SK-N-SH (cell line): ENCODE data around the gene TIMM21. TPM values are rescaled to one million over a fixed set of nuclear protein-coding genes. Genes with fewer than 3 reads are reported as not detected.

ENCODE experiments used
- CTCF ChIA-PET: fragments of 300-600, 350-600 bp; formaldehyde crosslinking; extraction: SDS; loops from one replicate; lab custom pipeline; 2021; lab: Yijun Ruan, JAX
- POLR2A ChIA-PET: fragments of 350-600 bp; sonication (Branson Sonifier 250); formaldehyde crosslinking; extraction: SDS; loops from one replicate; lab custom pipeline; 2020; ENCODE audit warnings: antibody characterized with exemption, inconsistent platforms; lab: Yijun Ruan, JAX
- DNase-seq: peaks from one replicate; pipeline ENCODE4 v3.0.0; 2012
- H2AFZ ChIP-seq: fragments of 200-600 bp; sonication (generic); 2 replicates; pipeline ENCODE4 v1.8.1; 2016; ENCODE audit warnings: antibody characterized with exemption, mild to moderate bottlenecking, low read depth
- H3F3A ChIP-seq: fragments of 200-600 bp; sonication (generic); replicated peaks from 2 replicates; pipeline ENCODE3; 2016; ENCODE audit warnings: antibody characterized with exemption, mild to moderate bottlenecking; ENCODE audit not compliant: insufficient read depth
- H3K27ac ChIP-seq, 2 experiments: fragments of 200-500 bp in 1 of 2; fragments of 200-600 bp in 1 of 2; sonication (Bioruptor generic) in 1 of 2; sonication (generic), shearing (Covaris generic) in 1 of 2; 2 replicates each; pipeline versions ENCODE4 v1.5.1 to v1.6.1; 2014 to 2016; ENCODE audit warnings: low read depth in 2 of 2, inconsistent platforms in 1 of 2, low read length in 1 of 2, mild to moderate bottlenecking in 1 of 2, mixed read lengths in 1 of 2
- H3K27me3 ChIP-seq: fragments of 200-600 bp; sonication (generic), shearing (Covaris generic); 2 replicates; pipeline ENCODE4 v1.6.1; 2016; ENCODE audit warnings: mixed run types; ENCODE audit not compliant: insufficient read depth
- H3K36me3 ChIP-seq, 2 experiments: fragments of 200-500 bp in 1 of 2; fragments of 200-600 bp in 1 of 2; sonication (Bioruptor generic) in 1 of 2; sonication (generic) in 1 of 2; replicated peaks in 1 of 2; 2 replicates each; pipeline versions ENCODE3 to v1.5.1; 2014 to 2016; ENCODE audit warnings: low read length in 1 of 2, mild to moderate bottlenecking in 1 of 2; ENCODE audit not compliant: insufficient read depth in 2 of 2, control insufficient read depth in 1 of 2
- H3K4me1 ChIP-seq, 2 experiments: fragments of 200-500 bp in 1 of 2; fragments of 200-600 bp in 1 of 2; sonication (Bioruptor generic) in 1 of 2; sonication (generic), shearing (Covaris generic) in 1 of 2; 2 replicates each; pipeline versions ENCODE4 v1.5.1 to v1.6.1; 2014 to 2016; ENCODE audit warnings: low read depth in 1 of 2, low read length in 1 of 2, mixed run types in 1 of 2; ENCODE audit not compliant: insufficient read depth in 2 of 2, control insufficient read depth in 1 of 2
- H3K4me2 ChIP-seq: fragments of 200-600 bp; sonication (generic), shearing (Covaris generic); 2 replicates; pipeline ENCODE4 v1.6.1; 2017; ENCODE audit warnings: mixed run types
- H3K4me3 ChIP-seq, 2 experiments: fragments of 200-500 bp in 1 of 2; fragments of 200-600 bp in 1 of 2; sonication (Bioruptor generic) in 1 of 2; sonication (generic), shearing (Covaris generic) in 1 of 2; 2 replicates each; pipeline versions ENCODE4 v1.5.1 to v1.8.1; 2014 to 2016; ENCODE audit warnings: low read depth in 2 of 2, inconsistent platforms in 1 of 2, low read length in 1 of 2, mild to moderate bottlenecking in 1 of 2, mixed read lengths in 1 of 2, moderate library complexity in 1 of 2
- H3K79me2 ChIP-seq: fragments of 200-600 bp; sonication (generic); 2 replicates; pipeline ENCODE4 v1.8.1; 2017; ENCODE audit warnings: mild to moderate bottlenecking; ENCODE audit not compliant: insufficient read depth
- H3K9ac ChIP-seq: fragments of 200-600 bp; sonication (generic); 2 replicates; pipeline ENCODE4 v1.6.1; 2017; ENCODE audit warnings: mixed run types
- H3K9me2 ChIP-seq: fragments of 200-600 bp; sonication (generic); 2 replicates; pipeline ENCODE4 v1.6.1; 2017; ENCODE audit warnings: mixed run types
- H3K9me3 ChIP-seq: fragments of 200-600 bp; sonication (generic); 2 replicates; pipeline ENCODE4 v1.6.1; 2017; ENCODE audit warnings: mixed run types, mild to moderate bottlenecking, moderate library complexity
- H4K20me1 ChIP-seq: fragments of 200-600 bp; sonication (generic); 2 replicates; pipeline ENCODE4 v1.6.1; 2017; ENCODE audit warnings: mild to moderate bottlenecking, mixed run types; ENCODE audit not compliant: insufficient read depth
- FOXM1 ChIP-seq: IDR thresholded peaks from 2 replicates; pipeline ENCODE4 v1.4.0; 2012; ENCODE audit warnings: low read depth, mild to moderate bottlenecking
- GABPA ChIP-seq: IDR thresholded peaks from 2 replicates; pipeline ENCODE4 v1.4.0; 2012; ENCODE audit warnings: low read depth, mild to moderate bottlenecking
- JUND ChIP-seq: IDR thresholded peaks from 2 replicates; pipeline ENCODE4 v1.4.0; 2012
- MEF2A ChIP-seq: IDR thresholded peaks from 2 replicates; pipeline ENCODE4 v1.4.0; 2012; ENCODE audit warnings: low read depth, borderline replicate concordance
- RAD21 ChIP-seq: IDR thresholded peaks from 2 replicates; pipeline ENCODE4 v1.6.1; 2012; ENCODE audit warnings: mild to moderate bottlenecking, low read length
- RFX5 ChIP-seq: IDR thresholded peaks from 2 replicates; pipeline ENCODE4 v1.6.1; 2012; ENCODE audit warnings: mild to moderate bottlenecking, improper control_type of control experiment, low read length
- RXRA ChIP-seq: IDR thresholded peaks from 2 replicates; pipeline ENCODE4 v1.4.0; 2012; ENCODE audit warnings: low read depth, mild to moderate bottlenecking, borderline replicate concordance
- whole genome bisulfite sequencing: methylation state at CpG from one replicate; pipeline ENCODE4 v1.1.6; 2017; ENCODE audit warnings: low lambda C conversion rate; 5-methylcytosine and 5-hydroxymethylcytosine counted together
- polyA plus RNA-seq, 3 experiments: library from polyadenylated mRNA; depleted of rRNA; stranded (reverse); fragments of >200 nt; gene quantifications; 2 replicates each; pipeline ENCODE4 v1.2.3, GENCODE V29; 2012
- TF ChIP-seq, protein P1 (sequence below): IDR thresholded peaks from 2 replicates; pipeline ENCODE4 v1.4.0; 2012; ENCODE audit warnings: low read depth, borderline replicate concordance
- TF ChIP-seq, protein P2 (sequence below): fragments of 200-600 bp; sonication (generic); IDR thresholded peaks from 2 replicates; pipeline ENCODE4 v1.6.1; 2017; ENCODE audit warnings: antibody characterized with exemption, mild to moderate bottlenecking, moderate library complexity

Gene TIMM21
- polyA plus RNA-seq, 1 of the 3 experiments (the other 2 are of a cell fraction): 27.6 TPM

DNA sequence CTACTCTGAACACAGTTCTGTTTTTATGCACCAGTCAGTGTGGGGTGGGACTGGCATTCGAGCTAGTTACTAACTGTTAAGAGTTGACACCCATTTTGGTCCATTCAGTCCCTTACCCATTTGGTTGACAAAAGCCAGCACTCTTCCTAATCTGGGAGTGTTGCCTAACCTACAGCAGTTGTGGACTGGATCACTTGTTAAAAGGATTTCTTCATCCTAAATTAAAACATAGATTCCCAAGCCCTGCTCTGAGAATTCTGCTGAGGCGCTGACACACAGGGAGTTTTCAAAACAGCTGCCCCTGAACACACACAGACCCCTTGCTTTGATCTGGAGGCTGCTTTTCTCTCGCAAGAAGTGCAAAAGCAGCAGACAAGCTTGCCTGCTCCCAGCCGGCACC is 6.4 kb downstream of the TIMM21 start (continued):
- no peak for TF ChIP-seq MEF2A

DNA sequence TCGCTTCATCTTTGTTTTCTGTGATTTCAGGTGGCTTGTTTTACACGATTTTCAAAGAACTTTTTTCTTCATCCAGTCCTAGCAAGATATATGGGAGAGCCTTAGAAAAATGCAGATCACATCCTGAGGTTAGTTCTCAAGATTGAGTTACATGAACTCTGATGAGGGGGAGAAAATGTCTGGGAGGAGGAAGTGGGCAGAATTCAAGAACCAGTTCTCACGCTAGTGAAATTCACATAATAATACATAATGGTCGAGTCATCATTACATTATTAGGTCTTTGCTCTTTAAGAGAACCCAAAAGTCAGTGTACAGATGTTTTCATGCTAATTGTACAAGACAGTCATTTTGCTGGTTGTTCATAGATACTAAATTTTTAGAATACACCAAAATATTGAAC is 7.0 kb downstream of the TIMM21 start:
- Histone ChIP-seq H4K20me1 (0 out of 2 replicates have a peak, but pooled peaks cover 3% of the 10 kb centered on the region), H3K4me1 (no peaks in the 10 kb centered on the region; a peak in 1 of 4 replicates), H3K9me2 (no peaks in the 10 kb centered on the region), H3K27ac (no peak overlapping the region), H3K36me3 (peaks cover 38 to 55% of the 10 kb centered on the region in 2 experiments), H3K27me3 (no peaks in the 10 kb centered on the region), H2AFZ (no peak overlapping the region), H3F3A (no peaks in the 10 kb centered on the region), H3K4me2 (no peak overlapping the region), H3K79me2 (peaks cover 28% of the 10 kb centered on the region), H3K9me3 (no peaks in the 10 kb centered on the region), H3K9ac (no peak overlapping the region), H3K4me3 (no peak overlapping the region)
- WGBS: 73% methylated on average over 4 of the region's 4 CpGs
- DNase-seq: no peak
- TF ChIP-seq, protein P1, sequence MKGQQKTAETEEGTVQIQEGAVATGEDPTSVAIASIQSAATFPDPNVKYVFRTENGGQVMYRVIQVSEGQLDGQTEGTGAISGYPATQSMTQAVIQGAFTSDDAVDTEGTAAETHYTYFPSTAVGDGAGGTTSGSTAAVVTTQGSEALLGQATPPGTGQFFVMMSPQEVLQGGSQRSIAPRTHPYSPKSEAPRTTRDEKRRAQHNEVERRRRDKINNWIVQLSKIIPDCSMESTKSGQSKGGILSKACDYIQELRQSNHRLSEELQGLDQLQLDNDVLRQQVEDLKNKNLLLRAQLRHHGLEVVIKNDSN: no peak
- TF ChIP-seq RXRA (no peak), JUND (no peak), RFX5 (no peak)
- CTCF ChIA-PET: interaction anchor here (1.1 to 1.2 kb wide), 2 partner anchors 9 to 188 kb away, joined by 3 to 4 read pairs; no protein-coding TSS in a partner anchor
- POLR2A ChIA-PET: no interaction called here

DNA sequence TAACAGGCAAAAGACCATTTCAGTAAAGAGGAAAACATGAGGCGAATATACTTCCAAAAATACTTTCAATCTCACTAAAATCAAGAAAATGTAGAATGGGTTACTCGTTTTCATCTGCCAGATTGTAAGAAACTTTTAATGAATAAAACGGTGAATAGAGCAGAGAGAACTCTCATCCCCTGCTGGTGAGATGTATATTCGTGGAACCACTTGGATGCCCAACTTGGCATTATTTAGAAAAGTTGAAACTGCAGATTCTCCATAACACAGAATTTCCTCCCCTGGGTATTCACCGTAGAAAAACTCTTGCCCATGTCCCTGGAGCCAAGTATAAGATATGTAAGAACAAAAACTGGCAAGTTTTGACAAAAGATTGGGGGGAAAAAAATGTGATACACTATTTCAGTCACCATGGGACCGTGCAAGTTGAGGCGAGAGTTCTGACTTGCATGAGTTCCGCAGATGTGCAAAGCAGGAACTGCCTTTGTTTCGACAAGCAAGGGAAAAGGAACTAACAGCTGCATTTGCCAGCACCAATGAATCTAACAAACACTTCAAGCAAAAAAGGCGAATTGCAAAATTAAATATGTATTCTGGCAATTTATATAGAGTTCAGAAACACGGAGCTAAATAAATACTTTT is 14.8 kb downstream of the TIMM21 start:
- H3K9ac ChIP-seq: no peak overlapping the region
- TF ChIP-seq FOXM1: no peak
- TF ChIP-seq, protein P2, sequence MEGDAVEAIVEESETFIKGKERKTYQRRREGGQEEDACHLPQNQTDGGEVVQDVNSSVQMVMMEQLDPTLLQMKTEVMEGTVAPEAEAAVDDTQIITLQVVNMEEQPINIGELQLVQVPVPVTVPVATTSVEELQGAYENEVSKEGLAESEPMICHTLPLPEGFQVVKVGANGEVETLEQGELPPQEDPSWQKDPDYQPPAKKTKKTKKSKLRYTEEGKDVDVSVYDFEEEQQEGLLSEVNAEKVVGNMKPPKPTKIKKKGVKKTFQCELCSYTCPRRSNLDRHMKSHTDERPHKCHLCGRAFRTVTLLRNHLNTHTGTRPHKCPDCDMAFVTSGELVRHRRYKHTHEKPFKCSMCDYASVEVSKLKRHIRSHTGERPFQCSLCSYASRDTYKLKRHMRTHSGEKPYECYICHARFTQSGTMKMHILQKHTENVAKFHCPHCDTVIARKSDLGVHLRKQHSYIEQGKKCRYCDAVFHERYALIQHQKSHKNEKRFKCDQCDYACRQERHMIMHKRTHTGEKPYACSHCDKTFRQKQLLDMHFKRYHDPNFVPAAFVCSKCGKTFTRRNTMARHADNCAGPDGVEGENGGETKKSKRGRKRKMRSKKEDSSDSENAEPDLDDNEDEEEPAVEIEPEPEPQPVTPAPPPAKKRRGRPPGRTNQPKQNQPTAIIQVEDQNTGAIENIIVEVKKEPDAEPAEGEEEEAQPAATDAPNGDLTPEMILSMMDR: peak; percentile 13; the same call in 1 of the 2 replicates
- no peak for TF ChIP-seq GABPA
- no peak for TF ChIP-seq RAD21
- 70% methylated on average over 11 of the region's 11 CpGs for WGBS
- H3F3A ChIP-seq: no peaks in the 10 kb centered on the region
- no peaks in the 10 kb centered on the region for H3K9me2 ChIP-seq
- DNase-seq: no peak
- H3K79me2 ChIP-seq: no peaks in the 10 kb centered on the region
- H4K20me1 ChIP-seq: no peaks in the 10 kb centered on the region
- H3K27me3 ChIP-seq: peaks cover 10% of the 10 kb centered on the region; the same call in 1 of the 2 replicates
- ChIA-PET POLR2A (no interaction called here), CTCF (interaction anchor here (0.8 to 1.1 kb wide), 2 partner anchors 9 to 236 kb away, joined by 3 read pairs; no protein-coding TSS in a partner anchor)
- H3K36me3 ChIP-seq: peaks cover 21 to 23% of the 10 kb centered on the region in 2 experiments
- H3K4me1 ChIP-seq: no peaks in the 10 kb centered on the region
- H3K9me3 ChIP-seq: no peaks in the 10 kb centered on the region
- no peak overlapping the region for H3K4me3 ChIP-seq
- no peak overlapping the region for H3K27ac ChIP-seq
- no peak overlapping the region for H3K4me2 ChIP-seq
- H2AFZ ChIP-seq: no peak overlapping the region
